ENCODE measurements around the gene ZNF33B. TPM values are rescaled to one million over a fixed set of nuclear protein-coding genes. Genes with fewer than 3 reads are reported as not detected.
"Not testable (repeated sequence)": the region's sequence is repeated elsewhere in the genome, so short reads cannot be mapped to it uniquely, and the experiment has no call there.

The ZNF33B gene
- total and polyA plus RNA-seq, 8 donors = 21.0 to 46.9 (median 36.8) TPM

DNA sequence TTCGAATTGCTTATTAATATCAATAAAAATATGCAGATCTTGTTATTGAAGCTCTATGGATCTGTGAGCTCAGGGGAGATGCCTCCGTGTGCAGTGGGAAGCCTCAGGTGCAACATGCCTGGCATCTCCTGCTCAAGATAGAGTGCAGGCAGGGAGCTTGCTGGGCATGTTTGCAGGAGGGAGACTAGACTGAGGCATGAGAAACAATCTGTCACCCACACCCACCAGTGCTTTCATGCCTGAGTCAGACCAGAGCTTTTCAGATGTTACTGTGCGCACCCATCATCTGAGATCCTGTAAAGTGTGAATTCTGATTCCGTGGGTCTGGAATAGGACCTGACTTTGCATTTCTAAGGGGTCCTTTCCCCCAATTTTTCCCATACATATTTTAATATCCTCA, 62.0 kb downstream of the ZNF33B start:
- DNase-seq (no peak), ATAC-seq (no peak)
- TF ChIP-seq, protein P1, sequence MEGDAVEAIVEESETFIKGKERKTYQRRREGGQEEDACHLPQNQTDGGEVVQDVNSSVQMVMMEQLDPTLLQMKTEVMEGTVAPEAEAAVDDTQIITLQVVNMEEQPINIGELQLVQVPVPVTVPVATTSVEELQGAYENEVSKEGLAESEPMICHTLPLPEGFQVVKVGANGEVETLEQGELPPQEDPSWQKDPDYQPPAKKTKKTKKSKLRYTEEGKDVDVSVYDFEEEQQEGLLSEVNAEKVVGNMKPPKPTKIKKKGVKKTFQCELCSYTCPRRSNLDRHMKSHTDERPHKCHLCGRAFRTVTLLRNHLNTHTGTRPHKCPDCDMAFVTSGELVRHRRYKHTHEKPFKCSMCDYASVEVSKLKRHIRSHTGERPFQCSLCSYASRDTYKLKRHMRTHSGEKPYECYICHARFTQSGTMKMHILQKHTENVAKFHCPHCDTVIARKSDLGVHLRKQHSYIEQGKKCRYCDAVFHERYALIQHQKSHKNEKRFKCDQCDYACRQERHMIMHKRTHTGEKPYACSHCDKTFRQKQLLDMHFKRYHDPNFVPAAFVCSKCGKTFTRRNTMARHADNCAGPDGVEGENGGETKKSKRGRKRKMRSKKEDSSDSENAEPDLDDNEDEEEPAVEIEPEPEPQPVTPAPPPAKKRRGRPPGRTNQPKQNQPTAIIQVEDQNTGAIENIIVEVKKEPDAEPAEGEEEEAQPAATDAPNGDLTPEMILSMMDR (IDR thresholded peaks at IDR 0.05) = no peak
- Histone ChIP-seq H3K27me3 (no peaks in the 10 kb centered on the region), H3K9me3 (peaks cover 0 to 5% of the 10 kb centered on the region in 2 donors), H3K27ac (no peak overlapping the region), H3K4me1 (no peaks in the 10 kb centered on the region), H3K36me3 (no peaks in the 10 kb centered on the region), H3K4me3 (no peak overlapping the region)
- intact Hi-C loops (cut with DNase I) = no loop called here

DNA sequence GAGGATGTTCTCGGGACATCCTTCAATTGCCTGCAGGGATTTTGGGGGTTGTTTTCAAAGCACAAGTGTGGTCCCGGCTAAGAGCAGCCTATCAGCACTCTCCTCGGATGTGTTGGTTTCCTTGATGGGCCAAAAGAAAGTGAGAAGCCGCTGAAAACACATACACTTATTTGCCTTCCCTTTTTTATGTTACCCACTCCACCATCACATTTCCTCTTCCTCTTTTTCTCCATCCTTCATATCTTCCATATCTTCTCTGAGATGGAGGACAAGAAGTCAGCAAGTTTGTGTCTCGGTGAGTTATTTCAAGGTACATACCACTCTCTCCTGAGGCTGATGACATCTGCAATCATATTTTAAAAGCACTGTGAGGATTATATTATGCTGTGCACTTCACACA, 64.0 kb downstream of the ZNF33B start:
- ATAC-seq (no peak), DNase-seq (no peak)
- TF ChIP-seq, protein P1 (IDR thresholded peaks at IDR 0.05) = no peak
- Histone ChIP-seq H3K36me3 (no peaks in the 10 kb centered on the region), H3K27me3 (no peaks in the 10 kb centered on the region), H3K4me3 (no peak overlapping the region), H3K4me1 (no peaks in the 10 kb centered on the region), H3K27ac (no peak overlapping the region), H3K9me3 (peaks cover 0 to 7% of the 10 kb centered on the region in 2 donors)
- intact Hi-C loops (cut with DNase I) = no loop called here

DNA sequence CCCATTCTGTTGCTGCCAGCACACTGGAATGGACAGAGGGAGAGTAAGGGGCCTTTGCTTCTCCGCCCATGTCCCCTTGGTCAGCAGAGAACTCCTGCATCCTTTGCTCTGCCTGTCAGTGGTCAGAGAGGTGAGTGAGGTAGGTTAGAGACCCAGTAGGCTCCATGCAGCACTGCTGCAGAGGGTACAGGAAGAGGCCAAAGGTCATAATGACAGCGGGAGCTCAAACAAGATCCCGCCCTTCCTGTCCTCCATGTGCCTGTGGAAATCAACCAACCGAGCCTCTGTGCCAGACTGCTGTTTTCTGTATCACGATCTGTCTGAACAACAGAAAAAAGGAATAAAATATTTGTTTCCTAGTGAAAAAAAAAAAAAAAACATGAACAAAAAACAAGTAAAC, 81.4 kb downstream of the ZNF33B start:
- H3K4me3 ChIP-seq = no peak overlapping the region
- intact Hi-C loops (cut with DNase I) = no loop called here
- no peaks in the 10 kb centered on the region for H3K9me3 ChIP-seq
- no peaks in the 10 kb centered on the region for H3K36me3 ChIP-seq
- no peak overlapping the region for H3K27ac ChIP-seq
- ATAC-seq (no peak), DNase-seq (no peak)
- H3K4me1 ChIP-seq = peaks cover 1 to 9% of the 10 kb centered on the region in 2 donors
- H3K27me3 ChIP-seq = no peaks in the 10 kb centered on the region
- TF ChIP-seq, protein P1 (IDR thresholded peaks at IDR 0.05) = no peak

DNA sequence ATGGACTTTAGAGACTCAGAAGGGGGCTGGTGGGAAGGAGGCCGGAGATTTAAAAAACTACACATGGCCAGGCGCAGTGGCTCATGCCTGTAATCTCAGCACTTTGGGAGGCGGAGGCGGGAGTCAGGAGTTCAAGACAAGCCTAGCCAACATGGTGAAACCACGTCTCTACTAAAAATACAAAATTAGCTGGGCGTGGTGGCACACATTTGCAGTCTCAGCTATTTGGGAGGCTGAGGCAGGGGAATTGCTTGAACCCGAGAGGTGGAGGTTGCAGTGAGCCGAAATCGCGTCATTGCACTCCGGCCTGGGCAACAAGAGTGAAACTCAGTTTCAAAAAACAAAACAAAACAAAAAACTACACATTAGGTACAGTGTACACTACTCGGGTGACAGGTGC, 84.8 kb downstream of the ZNF33B start:
- H3K36me3 ChIP-seq; H3K9me3 ChIP-seq; DNase-seq; ATAC-seq; H3K27me3 ChIP-seq; H3K27ac ChIP-seq; intact Hi-C loops (cut with DNase I): not testable (repeated sequence)
- Histone ChIP-seq H3K4me1 (peaks cover 6 to 20% of the 10 kb centered on the region in 2 donors), H3K4me3 (peak overlapping the region in 1 of 2 donors; percentile 82)

DNA sequence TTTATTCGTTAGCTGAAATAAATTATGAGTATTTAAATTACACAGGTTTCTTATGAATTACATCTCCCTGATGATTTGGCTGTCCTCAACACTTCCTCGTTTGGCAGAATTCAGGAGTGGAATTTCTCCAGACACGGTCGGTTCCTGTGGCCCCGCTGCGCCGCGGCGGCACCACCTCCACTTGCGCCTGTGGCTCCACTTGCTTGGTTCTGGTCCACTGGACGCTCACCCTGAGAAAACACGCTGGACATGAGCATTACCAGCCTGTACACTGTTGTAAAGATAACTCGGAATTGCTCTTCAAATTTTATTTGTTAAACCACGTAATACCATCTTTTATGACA, 85.3 kb downstream of the ZNF33B start:
- Histone ChIP-seq H3K27me3 (no peaks in the 10 kb centered on the region), H3K27ac (peak overlapping the region; percentile 20 to 70), H3K4me3 (peak overlapping the region; percentile 65 to 82), H3K4me1 (peaks cover 6 to 20% of the 10 kb centered on the region in 2 donors), H3K9me3 (no peaks in the 10 kb centered on the region), H3K36me3 (peaks cover 0 to 8% of the 10 kb centered on the region in 2 donors)
- intact Hi-C loops (cut with DNase I) = no loop called here
- peak in 1 of 4 donors; percentile 87 for DNase-seq
- TF ChIP-seq, protein P1 (IDR thresholded peaks at IDR 0.05) = no peak
- ATAC-seq = peak; percentile 33

Measured in left lung (tissue), 10 donors.